Stimulated activated CD8-positive, alpha-beta memory T cell treated with anti-CD3 and anti-CD28 coated beads, Interleukin-4, amount 100 ng/mL, for 48 hours (primary cell): ENCODE data around the gene NFS1.
"Not testable (repeated sequence)": the region's sequence is repeated elsewhere in the genome, so short reads cannot be mapped to it uniquely, and the experiment has no call there.

Experiments used
- DNase-seq: peaks from one replicate; pipeline ENCODE4 v3.0.0-alpha.2; 2020

The NFS1 gene

DNA sequence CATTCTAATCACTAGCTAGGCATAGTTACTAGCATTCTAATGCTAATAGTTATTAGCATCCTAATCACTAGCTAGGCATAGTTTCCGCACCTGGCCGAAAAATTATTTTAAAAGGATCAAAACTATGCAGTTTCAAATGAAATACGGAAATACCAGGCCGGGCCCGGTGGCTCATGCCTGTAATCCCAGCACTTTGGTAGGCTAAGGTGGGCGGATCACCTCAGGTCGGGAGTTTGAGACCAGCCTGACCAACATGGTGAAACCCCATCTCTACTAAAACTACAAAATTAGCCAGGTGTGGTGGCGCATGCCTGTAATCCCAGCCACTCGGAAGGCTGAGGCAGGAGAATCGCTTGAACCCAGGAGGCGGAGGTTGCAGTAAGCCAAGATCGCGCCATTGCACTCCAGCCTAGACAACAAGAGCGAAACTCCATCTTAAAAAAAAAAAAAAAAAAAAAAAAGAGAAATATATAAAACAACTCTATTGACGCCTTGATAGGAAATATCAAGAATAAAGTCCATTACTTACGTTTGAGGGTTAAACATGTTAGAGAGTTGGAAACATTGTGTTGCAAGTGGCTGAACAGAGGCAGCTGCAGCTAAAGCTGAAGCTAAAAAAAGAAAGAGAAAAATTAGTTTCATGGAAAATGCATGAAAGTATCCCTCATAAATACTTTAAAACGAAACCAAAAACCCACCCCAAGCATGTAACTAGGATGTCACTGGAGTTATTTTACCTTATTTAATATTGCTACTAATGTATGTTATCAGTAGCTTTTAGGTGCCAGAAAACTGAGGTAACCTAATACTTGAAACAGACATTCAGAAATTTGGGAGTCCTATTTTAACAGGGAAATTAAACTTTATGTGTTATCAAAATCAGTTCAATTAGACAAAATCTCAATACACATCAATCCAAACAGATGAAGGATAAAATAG is 7.7 kb upstream of the NFS1 start:
- not testable (repeated sequence) for DNase-seq

DNA sequence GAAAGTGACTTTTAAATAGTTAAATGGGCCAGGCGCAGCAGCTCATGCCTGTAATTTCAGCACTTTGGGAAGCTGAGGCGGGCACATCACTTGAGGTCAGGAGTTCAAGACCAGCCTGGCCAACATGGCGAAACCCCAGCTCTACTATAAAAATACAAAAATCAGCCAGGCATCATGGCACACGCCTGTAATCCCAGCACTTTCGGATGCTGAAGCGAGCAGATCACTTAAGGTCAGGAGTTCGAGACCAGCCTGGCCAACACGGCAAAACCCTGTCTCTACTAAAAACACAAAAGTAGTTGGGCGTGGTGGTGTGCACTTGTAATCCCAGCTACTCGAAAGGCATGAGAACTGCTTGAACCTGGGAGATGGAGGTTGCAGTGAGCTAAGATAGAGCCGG is 6.7 kb upstream of the NFS1 start:
- DNase-seq, result not testable (repeated sequence)

DNA sequence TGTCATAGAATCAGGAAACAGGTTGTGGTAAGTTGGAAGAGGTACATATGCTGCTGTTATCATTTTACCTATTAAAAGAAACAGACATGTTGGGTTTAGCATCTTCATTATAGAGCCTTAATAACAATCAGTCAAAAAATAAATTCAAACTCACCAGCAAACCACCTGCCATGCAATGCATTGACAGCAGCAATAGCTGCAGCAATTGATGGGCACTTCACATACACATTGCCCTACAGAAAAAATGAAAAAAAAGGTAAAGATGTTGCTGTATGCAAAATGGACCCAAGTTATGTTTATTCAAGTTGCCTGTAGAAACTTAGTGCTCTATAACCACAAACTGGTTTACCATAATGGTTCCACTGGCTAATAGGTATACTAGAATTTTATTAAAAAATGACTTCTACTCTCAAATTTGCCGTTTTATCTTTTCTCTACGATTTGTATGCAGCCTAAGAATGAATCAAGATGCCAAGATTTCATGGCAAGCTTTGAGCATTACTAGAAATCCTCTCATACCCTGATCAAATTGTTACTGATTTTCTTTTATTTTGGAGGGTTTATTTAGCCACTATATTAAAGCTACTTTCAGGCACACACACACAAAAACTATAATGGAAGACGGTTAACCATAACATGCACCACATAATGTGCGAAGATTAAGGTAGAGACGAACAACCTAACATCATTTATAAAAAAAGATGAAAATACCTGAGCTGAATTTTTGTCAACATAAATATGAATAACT is 5.5 kb upstream of the NFS1 start:
- DNase-seq, result no peak

DNA sequence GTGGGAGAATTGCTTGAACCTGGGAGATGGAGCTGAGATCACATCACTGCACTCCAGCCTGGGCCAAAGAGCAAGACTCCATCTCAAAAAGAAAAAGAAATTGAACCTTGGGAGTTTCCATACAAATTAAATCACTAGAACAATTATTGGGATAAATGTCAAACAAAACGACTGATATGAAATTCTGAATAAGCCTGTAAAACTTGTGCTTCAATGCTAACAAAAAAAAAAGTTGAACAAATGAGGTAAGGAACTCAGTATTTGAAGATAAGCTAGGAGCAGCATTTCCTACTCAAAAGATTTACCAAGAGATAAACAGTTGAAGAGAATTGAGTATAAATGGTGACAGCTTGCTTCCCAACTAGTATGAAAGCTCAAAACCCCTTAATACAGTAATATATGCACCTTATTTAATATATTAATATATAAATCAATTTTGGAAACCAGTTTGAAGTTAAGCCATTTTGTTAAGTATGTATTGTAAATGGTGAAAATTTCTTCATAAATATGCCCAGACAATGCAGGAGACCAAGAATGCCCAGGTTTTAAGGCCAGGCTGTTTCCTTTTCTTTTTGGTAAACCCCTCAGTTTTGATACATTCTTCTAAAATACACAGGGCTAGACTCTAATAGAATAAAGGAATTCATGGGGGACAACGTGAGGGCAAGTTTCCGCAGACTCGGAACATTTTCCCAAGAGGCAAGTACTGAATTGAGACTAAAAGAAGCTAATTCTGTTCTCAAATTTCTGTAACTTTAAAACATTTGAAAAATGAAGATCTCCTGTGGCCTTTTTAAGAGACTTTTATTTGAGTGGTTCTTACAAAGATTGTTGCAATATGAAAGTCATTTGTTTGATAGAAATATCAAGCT is 3.9 kb upstream of the NFS1 start:
- no peak for DNase-seq

DNA sequence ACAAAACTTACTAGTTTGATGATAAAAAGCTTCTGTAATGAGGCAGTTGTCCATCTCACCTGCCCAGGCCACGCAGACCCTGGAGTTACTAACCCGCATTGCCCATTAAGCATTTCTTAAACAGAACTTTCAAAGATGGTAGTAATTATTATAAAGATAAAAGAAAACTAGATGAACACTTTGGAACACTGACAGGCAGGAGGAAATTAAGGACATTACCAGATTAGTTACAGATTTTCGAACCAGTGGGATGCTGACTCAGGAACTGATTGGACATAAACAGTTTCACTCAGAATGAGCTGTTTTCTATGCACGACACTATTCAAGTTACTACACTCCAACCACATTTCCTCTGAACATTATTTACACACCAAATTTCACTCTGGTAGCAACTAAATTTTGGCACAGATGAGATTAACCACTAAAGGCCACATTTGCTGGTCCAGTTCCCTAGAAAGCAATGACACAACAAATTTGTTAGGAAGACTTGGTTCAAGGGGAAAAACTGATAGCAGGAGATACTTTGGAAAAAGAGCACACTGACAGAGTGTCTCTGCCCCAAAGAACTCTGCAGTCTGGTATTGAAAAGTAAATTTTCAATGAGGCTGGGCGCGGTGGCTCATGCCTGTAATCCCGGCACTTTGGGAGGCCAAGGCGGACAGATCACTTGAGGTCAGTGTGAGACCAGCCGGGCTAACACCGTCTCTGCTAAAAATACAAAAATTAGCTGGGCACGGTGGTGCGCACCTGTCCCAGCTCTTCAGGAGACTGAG is 3.1 kb upstream of the NFS1 start:
- DNase-seq, result no peak

DNA sequence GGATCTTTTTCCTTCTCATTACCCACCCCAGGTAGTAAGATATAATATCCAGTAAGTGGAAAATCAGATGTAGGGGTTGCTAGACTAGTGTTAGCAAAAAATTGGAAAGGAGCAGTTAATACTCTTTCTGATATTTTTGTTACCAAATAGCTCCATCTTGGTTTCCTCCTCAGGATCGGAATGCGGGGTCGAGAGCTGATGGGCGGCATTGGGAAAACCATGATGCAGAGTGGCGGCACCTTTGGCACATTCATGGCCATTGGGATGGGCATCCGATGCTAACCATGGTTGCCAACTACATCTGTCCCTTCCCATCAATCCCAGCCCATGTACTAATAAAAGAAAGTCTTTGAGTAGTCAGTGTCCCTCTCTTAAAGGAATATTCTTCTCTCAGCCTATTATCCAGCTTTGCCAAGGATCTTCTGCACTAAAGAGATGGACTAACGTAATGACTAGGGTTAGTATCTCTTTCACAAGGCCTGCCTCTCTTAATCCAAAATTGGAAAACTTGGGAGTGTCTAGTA is 1.5 kb upstream of the NFS1 start:
- DNase-seq, result no peak

DNA sequence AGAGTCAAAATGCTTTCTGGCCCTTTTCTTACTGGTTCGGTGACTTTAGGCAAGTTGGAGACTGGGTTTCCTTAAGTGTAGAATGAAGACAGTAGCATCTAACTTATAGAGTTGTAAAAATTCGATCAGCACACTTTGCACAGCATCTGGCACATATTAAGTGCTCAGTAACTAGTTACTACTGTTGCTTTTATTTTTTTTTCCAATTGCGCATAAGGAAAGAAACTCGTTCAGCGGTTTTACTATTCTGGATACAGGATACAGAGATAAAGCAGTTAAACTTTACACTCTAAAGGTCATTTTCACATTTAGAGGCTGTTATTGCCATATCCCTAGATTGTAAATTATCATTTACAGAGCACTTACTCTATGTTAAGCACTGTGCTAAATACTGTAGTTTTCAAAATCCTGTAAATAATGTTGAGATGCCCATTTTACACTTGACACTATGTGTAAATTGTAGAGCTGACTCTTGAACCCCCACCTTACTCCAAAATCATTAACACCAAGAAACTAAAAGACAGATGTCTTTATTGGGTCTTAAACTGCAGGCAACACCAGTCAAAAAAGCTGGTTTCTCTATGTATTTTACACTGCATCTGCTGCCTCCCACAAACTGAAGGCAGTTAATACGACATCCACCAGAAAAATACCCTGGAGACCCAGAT is 939 bp upstream of the NFS1 start:
- DNase-seq, result no peak

DNA sequence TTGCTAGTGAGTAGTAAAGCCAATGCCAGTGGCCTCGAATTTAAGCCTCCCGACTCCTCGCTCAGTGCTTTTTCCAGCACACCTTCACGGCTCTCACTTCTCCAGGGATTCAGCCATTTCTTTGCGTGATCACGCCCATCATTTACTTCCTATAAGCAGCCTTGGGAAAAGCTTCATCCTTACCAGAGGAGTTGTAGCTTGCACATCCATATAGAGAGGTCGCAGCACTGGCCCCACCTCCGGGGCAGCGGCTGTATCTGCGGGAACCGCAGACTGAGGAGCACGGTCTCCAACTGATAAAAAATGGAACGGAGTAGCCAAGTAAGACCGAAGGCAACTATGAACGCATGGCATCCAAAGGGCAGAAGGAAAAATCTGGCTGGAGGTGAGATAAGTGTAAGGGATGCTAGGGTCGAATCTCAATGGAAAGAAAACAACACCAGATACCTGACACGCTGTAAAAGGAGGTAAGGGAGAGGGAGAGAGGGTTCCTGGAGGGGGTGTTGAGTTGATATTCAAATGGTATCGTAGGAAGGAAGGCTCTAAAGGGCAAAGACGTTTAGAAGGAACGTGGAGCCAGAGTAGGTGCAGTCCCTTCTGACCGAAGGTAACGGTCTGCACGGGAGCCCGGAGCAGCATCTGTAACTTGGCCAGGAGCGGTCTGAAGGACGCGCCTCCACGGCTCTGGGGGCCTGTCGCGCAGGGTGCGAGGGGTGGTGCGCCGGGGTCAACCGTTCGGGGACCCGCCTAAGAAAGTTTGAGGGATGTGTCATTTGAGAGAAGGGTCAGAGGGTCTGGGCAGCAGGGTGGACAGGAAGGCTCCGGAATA is 640 bp downstream of the NFS1 start:
- DNase-seq, result no peak

DNA sequence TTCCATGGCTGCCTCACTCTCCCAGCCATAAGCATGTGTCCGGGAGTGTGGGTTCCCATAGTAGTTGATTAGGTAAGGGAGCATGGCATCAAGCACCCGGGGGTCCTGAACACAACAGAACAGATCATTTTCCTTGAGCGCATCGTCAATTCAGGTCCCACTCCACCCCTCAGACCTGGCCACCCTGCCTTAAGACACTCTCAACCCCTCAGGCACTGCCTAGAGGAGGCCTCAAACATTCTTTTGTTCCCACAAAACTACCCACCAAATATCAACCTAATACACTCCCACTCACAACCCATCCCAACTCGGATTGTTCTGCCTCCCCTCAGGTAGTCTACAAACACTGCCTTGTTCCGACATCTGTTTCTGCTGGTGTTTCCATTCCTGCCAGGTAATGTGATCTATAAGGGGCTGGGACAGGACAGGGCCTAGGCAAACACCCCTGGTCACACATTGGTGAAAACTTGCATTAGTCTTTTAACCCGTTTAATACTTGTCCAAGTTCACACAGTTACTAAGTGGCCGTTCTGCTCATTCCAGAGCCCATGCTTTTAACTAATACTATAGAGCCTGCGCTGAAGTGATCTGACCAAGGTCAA is 1.4 kb downstream of the NFS1 start:
- no peak for DNase-seq

DNA sequence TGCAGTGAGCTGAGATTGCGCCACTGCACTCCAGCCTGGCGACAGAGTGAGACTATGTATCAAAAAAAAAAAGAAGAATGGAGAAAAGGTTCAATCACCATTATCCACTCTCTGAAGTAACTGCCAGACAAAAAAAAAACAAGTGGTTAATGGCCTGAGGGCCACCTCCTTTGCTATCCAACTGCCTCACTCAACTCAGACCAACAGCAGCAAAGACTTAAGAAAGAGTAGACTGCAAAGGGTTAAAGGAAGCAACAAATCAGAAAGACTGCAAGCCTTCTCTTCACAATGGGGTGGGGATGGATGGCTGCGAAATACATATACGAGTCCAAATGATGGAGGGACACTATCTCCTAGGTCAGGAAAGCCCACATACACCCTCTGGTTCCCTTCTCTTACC is 3.2 kb downstream of the NFS1 start:
- no peak for DNase-seq

DNA sequence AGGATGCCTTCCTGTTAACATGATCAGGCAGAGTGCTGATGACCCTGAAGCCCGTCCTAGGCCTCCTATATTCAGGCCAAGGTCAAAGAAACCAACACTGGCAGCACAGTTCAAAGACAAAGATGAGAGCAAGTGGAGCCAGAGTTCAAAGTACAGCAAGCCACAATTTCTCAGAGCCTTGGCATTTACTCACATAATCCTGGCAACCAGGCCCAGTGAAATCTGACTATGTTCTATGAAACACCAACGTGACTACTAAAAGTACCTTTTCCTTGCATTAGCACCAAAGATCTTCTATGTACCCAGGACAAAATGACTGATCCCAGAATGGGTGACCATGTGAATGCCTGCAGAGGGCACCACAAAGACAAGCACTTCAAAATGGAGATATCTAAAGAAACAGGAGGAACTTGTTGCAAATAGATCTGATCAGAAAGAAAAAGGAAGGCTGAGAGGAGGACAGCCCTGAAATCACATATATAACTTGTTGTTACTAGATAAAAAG is 3.9 kb downstream of the NFS1 start:
- no peak for DNase-seq

DNA sequence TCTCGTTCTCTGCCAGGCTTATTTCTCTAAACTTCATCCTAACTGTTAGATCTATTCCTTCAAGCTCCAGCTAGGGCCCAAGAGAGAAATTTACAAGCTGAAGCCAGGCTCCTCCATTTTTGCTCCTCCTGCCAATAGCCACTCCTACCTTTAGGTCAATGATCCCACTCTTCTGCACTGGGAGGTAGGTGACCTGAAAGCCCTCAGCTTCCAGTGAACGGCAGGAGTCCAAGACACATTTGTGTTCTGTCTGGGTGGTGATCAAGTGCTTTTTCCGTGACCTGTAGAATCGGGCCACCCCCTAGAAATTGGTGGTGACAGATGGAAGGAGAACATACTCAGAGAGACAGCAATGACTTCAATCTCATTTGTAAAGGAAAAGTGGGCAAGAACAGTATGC is 8.9 kb downstream of the NFS1 start:
- no peak for DNase-seq

DNA sequence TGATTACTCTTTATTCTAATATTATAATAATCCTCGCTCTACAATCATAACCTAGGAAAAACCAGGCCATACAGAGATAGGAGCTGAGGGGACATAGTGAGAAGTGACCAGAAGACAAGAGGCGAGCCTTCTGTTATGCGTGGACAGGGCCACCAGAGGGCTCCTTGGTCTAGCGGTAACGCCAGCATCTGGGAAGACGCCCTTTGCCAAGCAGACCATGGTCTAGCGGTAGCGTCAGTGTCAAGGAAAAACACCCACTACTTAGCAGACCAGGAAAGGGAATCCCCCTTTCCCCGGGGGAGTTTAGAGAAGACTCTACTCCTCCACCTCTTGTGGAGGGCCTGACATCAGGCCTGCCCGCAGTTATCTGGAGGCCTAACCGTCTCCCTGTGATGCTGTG is 12.3 kb downstream of the NFS1 start:
- DNase-seq, result not testable (repeated sequence)

DNA sequence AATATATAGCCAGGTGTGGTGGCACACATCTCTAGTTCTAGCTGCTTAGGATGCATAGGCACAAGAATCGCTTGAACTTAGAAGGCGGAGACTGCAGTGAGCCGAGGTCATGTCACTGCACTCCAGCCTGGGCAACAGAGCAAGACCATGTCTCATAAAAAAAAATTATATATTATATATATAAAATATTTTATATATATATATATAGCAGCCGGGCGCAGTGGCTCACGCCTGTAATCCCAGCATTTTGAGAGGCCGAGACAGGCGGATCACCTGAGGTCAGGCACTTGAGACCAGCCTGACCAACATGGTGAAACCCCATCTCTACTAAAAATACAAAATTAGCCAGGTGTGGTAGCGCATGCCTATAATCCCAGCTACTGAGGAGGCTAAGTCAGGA is 13.8 kb downstream of the NFS1 start:
- DNase-seq, result not testable (repeated sequence)

DNA sequence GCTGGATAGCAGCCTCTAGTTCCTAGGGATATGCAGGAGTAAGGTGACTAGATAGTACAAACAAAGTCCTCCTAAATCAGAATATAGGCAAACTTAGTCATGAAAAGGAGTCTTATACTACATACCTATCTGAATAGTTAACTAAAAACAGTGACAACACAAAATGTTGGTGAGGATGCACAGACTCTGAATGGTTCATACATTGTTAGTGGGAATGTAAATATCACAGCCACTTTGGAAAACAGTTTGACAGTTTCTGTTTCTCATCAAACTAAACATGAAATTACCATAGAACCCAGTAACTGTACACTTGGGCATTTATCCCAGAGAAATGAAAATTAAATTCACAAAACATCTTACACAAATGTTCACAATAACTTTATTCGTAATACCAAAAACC is 17.2 kb downstream of the NFS1 start:
- no peak for DNase-seq

DNA sequence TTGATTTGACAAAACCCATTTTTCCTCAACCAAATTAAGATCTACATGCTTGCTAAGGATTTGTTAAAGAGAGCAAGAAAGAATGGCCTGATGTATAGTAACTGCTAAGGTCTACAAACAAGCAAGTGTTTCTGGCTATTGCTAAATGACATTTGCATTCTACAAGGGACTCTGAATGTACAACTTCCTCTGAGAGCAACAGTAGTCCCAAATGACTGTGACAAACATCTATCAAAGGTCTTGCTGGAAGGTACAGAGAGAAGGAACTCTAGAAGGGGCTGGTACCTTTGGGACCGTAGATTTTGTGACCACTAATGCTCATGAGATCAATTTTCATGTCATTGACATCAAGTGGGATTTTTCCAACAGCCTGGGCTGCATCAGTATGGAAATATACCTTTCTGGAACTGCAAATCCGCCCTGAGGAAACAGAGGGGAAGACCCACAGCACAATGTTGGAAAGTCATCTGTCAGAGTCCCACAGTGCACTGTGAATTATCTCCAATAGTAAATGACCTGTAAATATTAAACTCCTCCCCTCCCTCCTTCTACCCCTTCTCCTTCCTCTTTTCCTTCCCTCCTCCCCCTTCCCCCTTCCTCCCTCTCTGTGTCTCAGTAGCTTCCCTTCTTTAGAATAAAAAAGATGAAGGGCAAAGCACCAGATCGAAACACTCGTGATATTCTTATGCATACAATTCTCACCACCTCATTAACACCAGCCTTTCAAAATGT is 18.5 kb downstream of the NFS1 start:
- no peak for DNase-seq

DNA sequence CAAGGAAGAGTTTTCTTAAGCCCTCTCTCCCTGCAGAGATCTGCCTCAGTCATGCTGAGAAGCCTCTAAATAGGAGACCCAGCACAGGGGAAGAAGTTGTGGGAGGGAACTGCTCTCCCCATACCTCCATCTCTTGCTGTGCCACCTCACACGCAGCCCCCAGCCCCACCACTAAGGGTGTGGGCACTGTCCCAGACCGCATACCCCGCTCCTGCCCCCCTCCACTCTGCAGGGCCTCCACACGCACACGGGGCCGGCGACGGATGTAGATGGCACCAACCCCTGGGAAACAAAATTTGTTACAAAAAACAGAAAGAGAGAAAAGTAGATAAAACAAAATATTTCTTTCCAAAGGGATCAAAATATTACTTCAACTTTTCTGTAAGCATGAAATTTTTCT is 24.2 kb downstream of the NFS1 start:
- no peak for DNase-seq

DNA sequence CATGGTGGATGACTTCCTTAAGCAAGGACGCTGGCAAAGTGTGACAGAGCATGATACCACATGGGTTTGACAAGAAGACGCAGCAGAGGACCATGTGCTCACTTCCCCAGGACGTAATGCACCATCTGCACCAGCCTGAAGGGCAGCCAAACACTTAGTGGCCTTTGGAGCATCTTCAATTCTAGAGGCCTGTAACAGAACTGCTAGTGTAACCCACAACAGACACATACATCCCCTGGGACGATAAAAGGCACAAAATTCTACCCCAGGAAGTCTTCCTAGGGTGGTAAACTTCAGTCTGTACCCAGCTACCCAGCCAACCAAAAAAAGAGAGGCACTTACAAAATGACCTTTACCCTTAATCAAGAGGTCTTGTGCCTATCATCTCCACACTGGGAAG is 25.3 kb downstream of the NFS1 start:
- no peak for DNase-seq

DNA sequence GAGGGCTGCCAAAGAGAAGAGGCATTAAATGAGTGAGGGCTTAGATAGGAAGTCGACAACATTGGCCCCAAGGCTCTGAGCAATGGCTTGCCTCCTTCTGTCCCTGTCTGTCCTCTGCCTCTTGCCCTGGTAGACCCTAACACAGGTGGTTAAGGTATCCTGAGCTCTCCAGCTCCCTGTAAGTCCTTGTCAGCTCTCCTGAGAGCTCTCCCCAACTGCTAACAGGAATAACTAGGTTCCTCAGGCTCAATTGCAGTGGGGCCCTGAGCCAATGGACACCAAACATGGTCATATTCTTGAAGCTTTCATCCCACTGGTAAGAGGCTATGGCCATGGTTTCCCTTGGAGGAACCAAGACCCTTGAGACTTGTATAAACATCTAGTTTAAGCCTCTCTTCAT is 29.5 kb downstream of the NFS1 start:
- no peak for DNase-seq
